Activated effector memory CD4-positive, alpha-beta T cell treated with anti-CD3 and anti-CD28 coated beads, Interleukin-2, amount 50 U/mL, for 16 hours (primary cell): Measurements from ENCODE around the gene DLG3.
"Not testable (repeated sequence)": the region's sequence is repeated elsewhere in the genome, so short reads cannot be mapped to it uniquely, and the experiment has no call there.

Source experiments
- DNase-seq: peaks from one replicate; pipeline ENCODE4 v3.0.0-alpha.2; 2020

DLG3 gene

GRCh38 chrX:70444326-70444945 is at the start of gene DLG3:
TSS of gene DLG3 (plus strand) at chrX:70444835. CDS start at chrX:70445202, 367 bp downstream.
- peak; percentile 67 for DNase-seq

GRCh38 chrX:70398899-70399298 is 45.7 kb upstream of the DLG3 start:
- DNase-seq: no peak

GRCh38 chrX:70400181-70400580 is 44.5 kb upstream of the DLG3 start:
- DNase-seq: not testable (repeated sequence)

- DNase-seq: no peak
Observed at GRCh38 chrX:70402721-70403120, 41.9 kb upstream of the DLG3 start.

GRCh38 chrX:70405003-70405402 is 39.6 kb upstream of the DLG3 start:
- DNase-seq: no peak

- no peak for DNase-seq
Observed at GRCh38 chrX:70410921-70411320, 33.7 kb upstream of the DLG3 start.

GRCh38 chrX:70411475-70411874 is 33.2 kb upstream of the DLG3 start:
- no peak for DNase-seq

GRCh38 chrX:70421618-70422017 is 23.0 kb upstream of the DLG3 start:
- no peak for DNase-seq

- DNase-seq: no peak
Observed at GRCh38 chrX:70422851-70423341, 21.7 kb upstream of the DLG3 start, which contains the start of gene GDPD2. TSS of gene GDPD2 (plus strand) at chrX:70423314. CDS start at chrX:70424985, 1,671 bp downstream.

- DNase-seq: no peak
Observed at GRCh38 chrX:70423936-70424675, 20.5 kb upstream of the DLG3 start.

- DNase-seq: no peak
Observed at GRCh38 chrX:70424801-70425200, 19.8 kb upstream of the DLG3 start.

GRCh38 chrX:70426286-70427278 is 18.1 kb upstream of the DLG3 start:
- DNase-seq: no peak

GRCh38 chrX:70427365-70427764 is 17.3 kb upstream of the DLG3 start:
- DNase-seq: no peak

GRCh38 chrX:70429759-70430158 is 14.9 kb upstream of the DLG3 start:
- no peak for DNase-seq

GRCh38 chrX:70432936-70433847 is 11.4 kb upstream of the DLG3 start:
- DNase-seq: no peak

GRCh38 chrX:70433848-70434351 is 10.7 kb upstream of the DLG3 start:
- DNase-seq: peak; percentile 90

- DNase-seq: peak; percentile 86
Observed at GRCh38 chrX:70434352-70434866, 10.2 kb upstream of the DLG3 start.

GRCh38 chrX:70434914-70435586 is 9.6 kb upstream of the DLG3 start:
- peak; percentile 64 for DNase-seq

GRCh38 chrX:70436343-70436742 is 8.3 kb upstream of the DLG3 start:
- DNase-seq: no peak

GRCh38 chrX:70437011-70437410 is 7.6 kb upstream of the DLG3 start:
- DNase-seq: no peak
